B cell (primary cell): ENCODE results near the gene ZNF831. TPM values are rescaled to one million over a fixed set of nuclear protein-coding genes. Genes with fewer than 3 reads are reported as not detected.

Source experiments
- ATAC-seq: fragments of 200-7000 bp; cut with Tn5 transposase; one replicate; pipeline ENCODE4 v1.10.0; 2021; ENCODE audit warnings: low read depth, mild to moderate bottlenecking, moderate number of reproducible peaks, moderate library complexity
- CTCF ChIA-PET: fragments of 350-600 bp; sonication (Branson Sonifier 250); formaldehyde crosslinking; loops from one replicate; lab custom pipeline; 2021; ENCODE audit warnings: antibody characterized with exemption, inconsistent platforms; lab: Charles Lee
- POLR2A ChIA-PET: fragments of 350-600 bp; sonication (Branson Sonifier 250); formaldehyde crosslinking; loops from one replicate; lab custom pipeline; 2021; ENCODE audit warnings: antibody characterized with exemption; lab: Charles Lee
- DNase-seq: peaks from one replicate; pipeline ENCODE4 v3.0.0; 2013
- H2AFZ ChIP-seq: 2 replicates; pipeline ENCODE4 v1.6.1; 2012; ENCODE audit warnings: mild to moderate bottlenecking, low read depth, low read length; ENCODE audit not compliant: insufficient read depth, poor library complexity, severe bottlenecking
- H3K27ac ChIP-seq, 2 donors: 1 replicate in 1 of 2; 2 replicates in 1 of 2; pipeline ENCODE4 v1.5.1; 2012 to 2013; ENCODE audit warnings: low read length in 2 of 2, mild to moderate bottlenecking in 2 of 2, moderate library complexity in 1 of 2
- H3K27me3 ChIP-seq, 4 experiments: fragments of 200-600 bp in 1 of 4; sonication (generic) in 1 of 4; replicated peaks in 1 of 4; 1 replicate in 2 of 4; 2 replicates in 2 of 4; pipeline versions ENCODE4 v1.6.1 to v1.7.0; 2013 to 2016; ENCODE audit warnings: low read length in 3 of 4, mild to moderate bottlenecking in 2 of 4, mixed read lengths in 1 of 4, moderate library complexity in 1 of 4; ENCODE audit not compliant: insufficient read depth in 4 of 4, control insufficient read depth in 3 of 4; ENCODE audit errors: control extremely low read depth in 1 of 4
- H3K36me3 ChIP-seq, 2 experiments: replicated peaks in 1 of 2; 1 replicate in 1 of 2; 2 replicates in 1 of 2; pipeline versions ENCODE4 v1.6.1 to v1.7.1; 2013; ENCODE audit warnings: low read length in 1 of 2; ENCODE audit not compliant: insufficient read depth in 2 of 2, control insufficient read depth in 1 of 2; ENCODE audit errors: control extremely low read depth in 1 of 2, extremely low read depth in 1 of 2
- H3K4me1 ChIP-seq, 2 donors: fragments of 200-600 bp in 1 of 2; sonication (generic) in 1 of 2; 1 replicate in 1 of 2; 2 replicates in 1 of 2; pipeline versions ENCODE4 v1.5.1 to v1.6.1; 2013 to 2017; ENCODE audit warnings: low read length in 2 of 2; ENCODE audit not compliant: control insufficient read depth in 2 of 2, insufficient read depth in 2 of 2
- H3K4me2 ChIP-seq: replicated peaks from 2 replicates; pipeline ENCODE3; 2012; ENCODE audit warnings: mild to moderate bottlenecking, low read depth, low read length; ENCODE audit not compliant: poor library complexity, severe bottlenecking
- H3K4me3 ChIP-seq, 5 experiments: fragments of 200-600 bp in 1 of 5; sonication (generic) in 1 of 5; 1 replicate in 3 of 5; 2 replicates in 2 of 5; pipeline versions ENCODE4 v1.5.1 to v1.7.0; 2011 to 2016; ENCODE audit warnings: low read length in 4 of 5, mild to moderate bottlenecking in 4 of 5, low read depth in 2 of 5, control low read depth in 1 of 5, moderate library complexity in 1 of 5; ENCODE audit not compliant: insufficient read depth in 1 of 5; ENCODE audit errors: control extremely low read depth in 1 of 5, extremely low read depth in 1 of 5
- H3K79me2 ChIP-seq: fragments of 200-600 bp; sonication (generic); one replicate; pipeline ENCODE4 v1.6.0; 2016; ENCODE audit warnings: low read length; ENCODE audit not compliant: control insufficient read depth, insufficient read depth
- H3K9ac ChIP-seq: fragments of 200-600 bp; sonication (generic); 2 replicates; pipeline ENCODE4 v1.6.1; 2017; ENCODE audit warnings: mild to moderate bottlenecking, low read length, moderate library complexity
- H3K9me3 ChIP-seq, 3 donors: one replicate each; pipeline versions ENCODE4 v1.6.1 to v1.7.1; 2013; ENCODE audit warnings: low read length in 2 of 3; ENCODE audit not compliant: control insufficient read depth in 2 of 3, insufficient read depth in 1 of 3; ENCODE audit errors: control extremely low read depth in 1 of 3
- H4K20me1 ChIP-seq: 2 replicates; pipeline ENCODE4 v1.6.0; 2012; ENCODE audit warnings: mild to moderate bottlenecking, low read length; ENCODE audit not compliant: insufficient read depth, control insufficient read depth, poor library complexity, severe bottlenecking
- H3K27ac Mint-ChIP-seq: one replicate; pipeline ENCODE4 v1.8.0; 2021; ENCODE audit warnings: mixed read lengths
- H3K27me3 Mint-ChIP-seq: one replicate; pipeline ENCODE4 v1.8.0; 2021; ENCODE audit warnings: mixed read lengths
- H3K4me1 Mint-ChIP-seq: one replicate; pipeline ENCODE4 v1.8.0; 2021; ENCODE audit warnings: mixed read lengths
- H3K4me3 Mint-ChIP-seq: one replicate; pipeline ENCODE4 v1.8.0; 2021; ENCODE audit warnings: mixed read lengths
- H3K9me3 Mint-ChIP-seq: one replicate; pipeline ENCODE4 v1.8.0; 2022; ENCODE audit warnings: mixed read lengths; ENCODE audit not compliant: insufficient read depth
- CTCF ChIP-seq: fragments of 200-600 bp; IDR thresholded peaks from one replicate; pipeline ENCODE4 v1.8.0; 2022; ENCODE audit warnings: antibody characterized with exemption, mild to moderate bottlenecking
- EZH2 ChIP-seq: IDR thresholded peaks from 2 replicates; pipeline ENCODE4 v1.6.1; 2012; ENCODE audit warnings: borderline replicate concordance, low read depth, mild to moderate bottlenecking, moderate library complexity, low read length; ENCODE audit not compliant: insufficient read depth, poor library complexity, severe bottlenecking
- WGBS: methylation state at CpG from one replicate; pipeline ENCODE4 v1.1.5; 2013; ENCODE audit warnings: missing lambda C conversion rate; ENCODE audit not compliant: insufficient coverage; 5-methylcytosine and 5-hydroxymethylcytosine counted together
- intact Hi-C: fragments of 100-400 bp; cut with micrococcal nuclease; formaldehyde crosslinking; loops from one replicate; pipeline ENCODE4 v1.10.0; 2022
- polyA plus RNA-seq: library from polyadenylated mRNA; depleted of rRNA; stranded (reverse); fragments of >200 nt; gene quantifications from 2 replicates; pipeline ENCODE4 v1.2.3, GENCODE V29; 2012
- total RNA-seq, 2 donors: library from RNA; stranded (reverse); fragments of 120-200 nt in 1 of 2; gene quantifications; 1 replicate in 1 of 2; 2 replicates in 1 of 2; pipeline versions ENCODE4 v1.2.3 to v1.2.4, GENCODE V29; 2013 to 2022

The ZNF831 gene
- total and polyA plus RNA-seq, 2 donors (not counting 1 experiment from before 2014, with no cell fraction given): 1.7 to 14.1 TPM

GRCh38 chr20:59204165-59204894 lies 40.7 kb downstream of the ZNF831 start:
- Histone ChIP-seq H3K36me3 (peaks cover 3 to 6% of the 10 kb centered on the region in 2 experiments), H4K20me1 (no peaks in the 10 kb centered on the region), H3K4me2 (no peak overlapping the region), H3K27me3 (no peaks in the 10 kb centered on the region), H3K79me2 (no peaks in the 10 kb centered on the region), H3K4me1 (peaks cover 6 to 7% of the 10 kb centered on the region in 2 donors), H3K9me3 (peaks cover 0 to 8% (median 6%) of the 10 kb centered on the region in 3 donors), H3K4me3 (no peak overlapping the region), H3K27ac (no peak overlapping the region), H3K9ac (no peak overlapping the region), H2AFZ (no peak overlapping the region)
- ATAC-seq (no peak), DNase-seq (no peak)
- Mint-ChIP-seq H3K4me3 (no peak overlapping the region), H3K27me3 (no peaks in the 10 kb centered on the region), H3K27ac (no peak overlapping the region), H3K9me3 (peaks cover 2% of the 10 kb centered on the region), H3K4me1 (peaks cover 7% of the 10 kb centered on the region)
- intact Hi-C loops: loop anchor here (5.0 kb wide), 1 partner anchor 42 kb away; the partner anchor contains the start of gene ZNF831
- WGBS: 90% methylated on average over 9 of the region's 10 CpGs
- CTCF ChIA-PET: interaction anchor here (1.0 to 17.9 kb wide), 6 partner anchors 20 to 332 kb away, joined by 3 to 435 read pairs (median 56); no protein-coding TSS in a partner anchor
- no peak for TF ChIP-seq EZH2
- TF ChIP-seq CTCF: no peak
- POLR2A ChIA-PET: no interaction called here

GRCh38 chr20:59205044-59205443 lies 41.4 kb downstream of the ZNF831 start:
- no peaks in the 10 kb centered on the region for H3K27me3 Mint-ChIP-seq
- TF ChIP-seq EZH2 (no peak), CTCF (no peak)
- DNase-seq (no peak), ATAC-seq (no peak)
- peaks cover 7% of the 10 kb centered on the region for H3K4me1 Mint-ChIP-seq
- H3K9me3 Mint-ChIP-seq: peaks cover 2% of the 10 kb centered on the region
- Histone ChIP-seq H4K20me1 (no peaks in the 10 kb centered on the region), H3K36me3 (peaks cover 1 to 10% of the 10 kb centered on the region in 2 experiments), H3K79me2 (no peaks in the 10 kb centered on the region), H3K4me2 (no peak overlapping the region), H3K4me3 (no peak overlapping the region), H3K9me3 (peaks cover 0 to 5% (median 0%) of the 10 kb centered on the region in 3 donors), H3K9ac (no peak overlapping the region), H3K27ac (no peak overlapping the region), H3K27me3 (no peaks in the 10 kb centered on the region), H2AFZ (no peak overlapping the region), H3K4me1 (peaks cover 6 to 7% of the 10 kb centered on the region in 2 donors)
- ChIA-PET CTCF (interaction anchor here (1.4 to 17.9 kb wide), 8 partner anchors 19 to 339 kb away, joined by 5 to 435 read pairs (median 56); no protein-coding TSS in a partner anchor), POLR2A (no interaction called here)
- H3K27ac Mint-ChIP-seq: no peak overlapping the region
- 88% methylated on average over 6 of the region's 6 CpGs for WGBS
- H3K4me3 Mint-ChIP-seq: no peak overlapping the region
- intact Hi-C loops: no loop called here
